Measurements from ENCODE around the gene ZNF592.

DNA sequence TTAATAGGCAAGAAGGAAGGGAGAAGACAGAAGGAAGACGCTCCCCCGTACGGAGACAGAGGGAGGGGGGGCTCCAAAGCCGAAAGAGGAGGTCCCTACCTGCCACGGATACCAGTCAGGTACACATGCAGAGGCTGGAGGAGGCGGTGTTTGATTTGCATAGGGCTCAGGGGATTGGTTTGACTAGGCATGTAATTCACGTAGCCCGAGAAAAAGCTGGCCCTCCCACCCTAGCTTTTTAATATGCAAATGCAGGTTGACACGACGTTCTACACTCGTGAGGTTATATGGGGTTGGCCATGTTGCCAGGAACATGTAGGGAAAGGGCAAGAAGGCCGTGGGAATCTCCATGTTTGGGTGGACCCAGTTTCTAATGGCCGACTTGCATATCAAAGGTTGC lies 29.8 kb downstream of the ZNF592 start:
- TF ChIP-seq, protein P1, sequence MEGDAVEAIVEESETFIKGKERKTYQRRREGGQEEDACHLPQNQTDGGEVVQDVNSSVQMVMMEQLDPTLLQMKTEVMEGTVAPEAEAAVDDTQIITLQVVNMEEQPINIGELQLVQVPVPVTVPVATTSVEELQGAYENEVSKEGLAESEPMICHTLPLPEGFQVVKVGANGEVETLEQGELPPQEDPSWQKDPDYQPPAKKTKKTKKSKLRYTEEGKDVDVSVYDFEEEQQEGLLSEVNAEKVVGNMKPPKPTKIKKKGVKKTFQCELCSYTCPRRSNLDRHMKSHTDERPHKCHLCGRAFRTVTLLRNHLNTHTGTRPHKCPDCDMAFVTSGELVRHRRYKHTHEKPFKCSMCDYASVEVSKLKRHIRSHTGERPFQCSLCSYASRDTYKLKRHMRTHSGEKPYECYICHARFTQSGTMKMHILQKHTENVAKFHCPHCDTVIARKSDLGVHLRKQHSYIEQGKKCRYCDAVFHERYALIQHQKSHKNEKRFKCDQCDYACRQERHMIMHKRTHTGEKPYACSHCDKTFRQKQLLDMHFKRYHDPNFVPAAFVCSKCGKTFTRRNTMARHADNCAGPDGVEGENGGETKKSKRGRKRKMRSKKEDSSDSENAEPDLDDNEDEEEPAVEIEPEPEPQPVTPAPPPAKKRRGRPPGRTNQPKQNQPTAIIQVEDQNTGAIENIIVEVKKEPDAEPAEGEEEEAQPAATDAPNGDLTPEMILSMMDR (IDR thresholded peaks at IDR 0.05) = no peak
- no peak for TF ChIP-seq POLR2A (IDR thresholded peaks at IDR 0.05)
- TF ChIP-seq POLR2AphosphoS5 (IDR thresholded peaks at IDR 0.05) = no peak

Data from upper lobe of left lung (tissue), 4 donors.